ENCODE measurements around the gene SLC49A4. TPM values are rescaled to one million over a fixed set of nuclear protein-coding genes. Genes with fewer than 3 reads are reported as not detected.

The SLC49A4 gene
- total and polyA plus RNA-seq, 12 donors = 3.1 to 19.7 (median 15.3) TPM

DNA sequence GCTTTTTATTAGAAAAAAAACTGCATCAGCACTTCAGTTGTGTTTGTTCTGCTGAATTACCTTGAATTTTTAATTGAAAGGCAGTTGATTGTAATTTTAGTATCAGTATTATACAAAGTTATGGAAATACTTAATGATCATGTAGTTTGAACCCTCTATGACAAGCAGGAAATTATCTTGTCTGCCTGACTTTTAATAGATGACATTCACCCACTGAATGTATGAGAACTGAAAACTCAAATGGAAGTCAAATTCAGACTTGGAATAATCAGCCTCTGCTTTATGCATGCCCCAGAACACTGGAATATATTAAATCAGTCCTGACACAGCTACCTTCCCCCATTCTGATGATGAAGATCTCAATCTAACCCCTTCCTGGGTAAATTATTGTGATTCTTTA, 73.5 kb downstream of the SLC49A4 start:
- Histone ChIP-seq H3K4me3 (no peak overlapping the region), H3K27ac (no peak overlapping the region), H3K27me3 (no peaks in the 10 kb centered on the region), H3K4me1 (no peaks in the 10 kb centered on the region), H3K36me3 (peaks cover 0 to 64% (median 7%) of the 10 kb centered on the region in 9 donors), H3K9me3 (no peaks in the 10 kb centered on the region)
- ATAC-seq = no peak
- intact Hi-C loops (cut with DNase I) = no loop called here
- TF ChIP-seq, protein P1, sequence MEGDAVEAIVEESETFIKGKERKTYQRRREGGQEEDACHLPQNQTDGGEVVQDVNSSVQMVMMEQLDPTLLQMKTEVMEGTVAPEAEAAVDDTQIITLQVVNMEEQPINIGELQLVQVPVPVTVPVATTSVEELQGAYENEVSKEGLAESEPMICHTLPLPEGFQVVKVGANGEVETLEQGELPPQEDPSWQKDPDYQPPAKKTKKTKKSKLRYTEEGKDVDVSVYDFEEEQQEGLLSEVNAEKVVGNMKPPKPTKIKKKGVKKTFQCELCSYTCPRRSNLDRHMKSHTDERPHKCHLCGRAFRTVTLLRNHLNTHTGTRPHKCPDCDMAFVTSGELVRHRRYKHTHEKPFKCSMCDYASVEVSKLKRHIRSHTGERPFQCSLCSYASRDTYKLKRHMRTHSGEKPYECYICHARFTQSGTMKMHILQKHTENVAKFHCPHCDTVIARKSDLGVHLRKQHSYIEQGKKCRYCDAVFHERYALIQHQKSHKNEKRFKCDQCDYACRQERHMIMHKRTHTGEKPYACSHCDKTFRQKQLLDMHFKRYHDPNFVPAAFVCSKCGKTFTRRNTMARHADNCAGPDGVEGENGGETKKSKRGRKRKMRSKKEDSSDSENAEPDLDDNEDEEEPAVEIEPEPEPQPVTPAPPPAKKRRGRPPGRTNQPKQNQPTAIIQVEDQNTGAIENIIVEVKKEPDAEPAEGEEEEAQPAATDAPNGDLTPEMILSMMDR (IDR thresholded peaks at IDR 0.05) = no peak
- DNase-seq = no peak

DNA sequence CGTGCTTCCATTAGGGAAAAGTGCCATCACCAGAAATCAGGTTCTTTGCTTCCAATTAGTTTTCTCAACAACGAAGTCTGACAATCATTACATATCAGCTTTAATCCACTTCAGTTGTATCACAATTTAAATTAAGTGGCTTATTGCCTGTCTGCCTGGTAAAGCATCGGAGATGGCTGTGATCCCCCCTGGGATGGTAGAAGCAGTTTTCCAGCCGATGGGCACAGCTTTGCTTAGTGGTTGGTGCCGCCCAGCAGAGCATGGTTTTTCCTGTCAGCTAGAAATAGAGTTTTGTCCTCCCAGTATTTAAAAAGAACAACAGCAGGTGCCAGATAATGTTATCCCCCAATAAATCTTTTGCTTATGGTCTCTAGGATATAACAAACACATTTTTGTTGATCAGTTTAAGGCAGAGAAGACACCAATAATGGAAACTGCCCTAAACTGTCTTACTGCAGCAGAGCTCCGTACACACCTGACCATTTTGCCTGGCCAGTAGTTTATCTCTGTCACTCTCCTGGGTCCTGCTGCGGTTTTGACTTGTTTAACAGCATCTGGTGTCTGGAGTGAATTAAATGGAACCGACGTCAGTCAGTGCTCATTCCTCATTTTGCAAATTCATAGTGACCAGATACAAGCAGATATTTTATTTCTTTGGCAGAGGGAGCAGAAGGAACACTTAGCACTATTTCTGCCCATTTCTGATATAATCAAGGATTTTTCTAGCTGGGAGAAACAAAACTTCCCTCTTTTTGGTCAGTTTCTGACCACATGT, 79.1 kb downstream of the SLC49A4 start:
- no peaks in the 10 kb centered on the region for H3K9me3 ChIP-seq
- 95 to 96% methylated on average over 9 of the region's 9 CpGs for WGBS, 2 donors
- peaks cover 0 to 3% (median 0%) of the 10 kb centered on the region in 9 donors for H3K4me1 ChIP-seq
- H3K36me3 ChIP-seq = peaks cover 0 to 43% (median 0%) of the 10 kb centered on the region in 9 donors
- no peak overlapping the region for H3K27ac ChIP-seq
- TF ChIP-seq, protein P1 (IDR thresholded peaks at IDR 0.05) = no peak
- intact Hi-C loops (cut with DNase I) = no loop called here
- no peak for ATAC-seq
- DNase-seq = no peak
- no peaks in the 10 kb centered on the region for H3K27me3 ChIP-seq
- H3K4me3 ChIP-seq = no peak overlapping the region

DNA sequence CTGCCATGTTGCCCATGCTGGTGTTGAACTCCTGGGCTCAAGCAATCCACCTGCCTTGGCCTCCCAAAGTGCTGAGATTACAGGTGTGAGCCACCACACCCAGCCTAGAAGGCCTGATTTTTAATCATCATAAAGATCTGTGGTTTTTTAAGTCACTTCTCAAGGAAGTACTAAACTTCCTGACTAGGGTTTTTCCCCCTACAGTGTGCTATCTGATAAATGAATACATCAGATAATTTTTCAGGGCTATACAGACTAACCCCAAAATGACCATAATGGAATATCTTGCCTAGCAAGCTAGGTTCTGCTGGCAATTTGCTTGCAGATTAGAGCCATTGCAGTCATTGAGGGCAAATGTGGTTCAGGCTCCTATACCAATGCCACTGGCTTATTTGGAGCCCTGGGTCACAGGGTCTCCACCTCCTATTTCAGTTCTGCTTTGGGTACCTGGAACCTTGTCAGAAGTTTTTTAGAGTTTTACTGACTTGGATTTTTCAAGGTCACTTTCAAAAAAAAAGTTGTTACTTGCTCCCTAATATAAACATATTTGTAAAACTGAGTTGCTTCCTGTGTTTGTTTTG, 80.8 kb downstream of the SLC49A4 start:
- H3K4me1 ChIP-seq = peaks cover 0 to 3% (median 0%) of the 10 kb centered on the region in 9 donors
- DNase-seq (no peak), ATAC-seq (no peak)
- H3K27me3 ChIP-seq = no peaks in the 10 kb centered on the region
- TF ChIP-seq, protein P1 (IDR thresholded peaks at IDR 0.05) = no peak
- no peak overlapping the region for H3K27ac ChIP-seq
- H3K9me3 ChIP-seq = no peaks in the 10 kb centered on the region
- no peak overlapping the region for H3K4me3 ChIP-seq
- intact Hi-C loops (cut with DNase I) = no loop called here
- H3K36me3 ChIP-seq = peaks cover 0 to 50% (median 10%) of the 10 kb centered on the region in 9 donors

DNA sequence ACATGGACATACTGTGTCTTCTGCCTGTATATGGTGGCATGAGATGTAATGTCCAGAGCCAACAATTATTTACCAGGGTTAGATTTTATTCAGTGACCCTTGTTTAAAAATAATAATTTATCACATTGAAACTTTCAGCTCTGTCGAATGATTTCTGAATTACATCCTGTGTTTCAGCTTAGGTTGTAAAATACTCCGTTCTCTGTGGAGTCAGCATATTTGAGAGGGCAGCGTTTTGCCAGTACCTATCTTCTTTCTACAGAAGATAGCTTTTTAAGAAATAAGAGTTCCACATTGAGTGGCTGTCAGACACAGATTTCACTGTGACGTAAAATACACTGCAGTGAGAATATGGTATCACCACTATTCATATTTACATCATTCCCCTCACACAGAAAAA, 85.3 kb downstream of the SLC49A4 start:
- H3K36me3 ChIP-seq = peaks cover 0 to 38% (median 10%) of the 10 kb centered on the region in 9 donors
- no peak for DNase-seq
- TF ChIP-seq, protein P1 (IDR thresholded peaks at IDR 0.05) = no peak

More for the DNA sequence above, 85.3 kb downstream of the SLC49A4 start:
- ATAC-seq = no peak
- H3K4me1 ChIP-seq = peaks cover 0 to 3% (median 0%) of the 10 kb centered on the region in 9 donors
- 95 to 97% methylated on average over 4 of the region's 4 CpGs for WGBS, 2 donors
- intact Hi-C loops (cut with DNase I) = no loop called here
- no peaks in the 10 kb centered on the region for H3K9me3 ChIP-seq
- no peak overlapping the region for H3K27ac ChIP-seq
- H3K27me3 ChIP-seq = no peaks in the 10 kb centered on the region
- H3K4me3 ChIP-seq = no peak overlapping the region

Measured in heart right ventricle (tissue), 16 donors.